Spleen (tissue), 7 donors: Measurements from ENCODE around the gene LENG8.
A peak's percentile ranks its signal among the peaks of the same experiment; 100 is the strongest.

Experiments used
- CTCF ChIP-seq, 11 experiments: fragments of 200-600 bp in 7 of 11; fragments of 450-650 bp in 4 of 11; sonication (generic) in 4 of 11; IDR thresholded peaks in 8 of 11; conservative IDR thresholded peaks in 3 of 11; 1 replicate in 7 of 11; 2 replicates in 4 of 11; pipeline versions ENCODE4 v1.4.0 to v1.8.0; 2016 to 2021; ENCODE audit warnings: antibody characterized with exemption in 11 of 11, inconsistent platforms in 4 of 11, mild to moderate bottlenecking in 1 of 11
- POLR2A ChIP-seq, 3 donors: fragments of 450-650 bp; IDR thresholded peaks; one replicate each; pipeline ENCODE4 v1.5.1; 2017; ENCODE audit warnings: antibody characterized with exemption in 3 of 3, mild to moderate bottlenecking in 1 of 3
- POLR2AphosphoS5 ChIP-seq, 3 donors: sonication (generic); formaldehyde crosslinking; IDR thresholded peaks; one replicate each; pipeline ENCODE4 v1.5.1; 2017; ENCODE audit warnings: antibody characterized with exemption in 3 of 3
- donor health status: DM: no; HTN: no; CAD: no; lungs with moderate emphysema.
- donor health status: DM: no; HTN: no; CAD: no.
- donor health status: DM: no; HTN: no; CAD: no.

GRCh38 chr19:54462655-54463530, 13.9 kb downstream of the LENG8 start:
- TF ChIP-seq CTCF (IDR thresholded peaks at IDR 0.05 in 8 of 11, conservative IDR thresholded peaks at IDR 0.05 in 3 of 11), result peak in 5 of 11 experiments; percentile 7 to 46 (median 28)
- TF ChIP-seq POLR2AphosphoS5 (IDR thresholded peaks at IDR 0.05), result peak; percentile 85 to 92 (median 92)
- TF ChIP-seq POLR2A (IDR thresholded peaks at IDR 0.05), result no peak
